CD14-positive monocyte (primary cell): ENCODE results near the gene LEKR1. TPM values are rescaled to one million over a fixed set of nuclear protein-coding genes. Genes with fewer than 3 reads are reported as not detected.

ENCODE experiments used
- DNase-seq, 3 donors: peaks; one replicate each; pipeline ENCODE4 v3.0.0-alpha.2; 2011 to 2022
- H2AFZ ChIP-seq: 2 replicates; pipeline ENCODE4 v1.6.0; 2012; ENCODE audit warnings: mild to moderate bottlenecking, low read depth, low read length, inconsistent platforms; ENCODE audit not compliant: insufficient read depth, poor library complexity, severe bottlenecking
- H3K27ac ChIP-seq, 2 donors: 1 replicate in 1 of 2; 2 replicates in 1 of 2; pipeline ENCODE4 v1.5.1; 2012 to 2013; ENCODE audit warnings: low read length in 2 of 2, control low read depth in 1 of 2, inconsistent platforms in 1 of 2, low read depth in 1 of 2, mild to moderate bottlenecking in 1 of 2
- H3K27me3 ChIP-seq, 2 donors: one replicate each; pipeline versions ENCODE4 v1.6.0 to v1.6.1; 2011 to 2013; ENCODE audit warnings: low read length in 2 of 2; ENCODE audit not compliant: control insufficient read depth in 2 of 2, insufficient read depth in 2 of 2
- H3K36me3 ChIP-seq, 2 donors: replicated peaks in 1 of 2; 1 replicate in 1 of 2; 2 replicates in 1 of 2; pipeline versions ENCODE4 v1.5.1 to v1.6.1; 2012 to 2013; ENCODE audit warnings: low read length in 2 of 2, control low read depth in 1 of 2, inconsistent platforms in 1 of 2, mild to moderate bottlenecking in 1 of 2; ENCODE audit not compliant: insufficient read depth in 2 of 2, control insufficient read depth in 1 of 2
- H3K4me1 ChIP-seq, 2 donors: 1 replicate in 1 of 2; 2 replicates in 1 of 2; pipeline versions ENCODE4 v1.5.1 to v1.6.1; 2012 to 2013; ENCODE audit warnings: low read length in 2 of 2, control low read depth in 1 of 2, inconsistent platforms in 1 of 2, mild to moderate bottlenecking in 1 of 2, moderate library complexity in 1 of 2; ENCODE audit not compliant: insufficient read depth in 2 of 2, control insufficient read depth in 1 of 2
- H3K4me2 ChIP-seq: replicated peaks from 2 replicates; pipeline ENCODE3; 2012; ENCODE audit warnings: low read length, moderate library complexity, mild to moderate bottlenecking; ENCODE audit not compliant: poor library complexity, severe bottlenecking; ENCODE audit errors: extremely low read depth
- H3K4me3 ChIP-seq, 3 experiments: fragments of 200-600 bp in 1 of 3; sonication (generic) in 1 of 3; replicated peaks in 1 of 3; 1 replicate in 2 of 3; 2 replicates in 1 of 3; pipeline ENCODE4 v1.5.1; 2011 to 2013; ENCODE audit warnings: low read length in 3 of 3, mild to moderate bottlenecking in 3 of 3, control low read depth in 2 of 3, low read depth in 2 of 3, inconsistent platforms in 1 of 3, moderate library complexity in 1 of 3
- H3K79me2 ChIP-seq: 2 replicates; pipeline ENCODE4 v1.6.0; 2012; ENCODE audit warnings: mild to moderate bottlenecking, control low read depth, inconsistent platforms, low read length, moderate library complexity; ENCODE audit not compliant: insufficient read depth
- H3K9ac ChIP-seq: 2 replicates; pipeline ENCODE4 v1.6.0; 2017; ENCODE audit warnings: low read length, mild to moderate bottlenecking; ENCODE audit not compliant: insufficient read depth, poor library complexity, severe bottlenecking
- H3K9me3 ChIP-seq, 2 donors: replicated peaks in 1 of 2; 1 replicate in 1 of 2; 2 replicates in 1 of 2; pipeline versions ENCODE4 v1.5.1 to v1.6.1; 2012 to 2013; ENCODE audit warnings: low read length in 2 of 2, control low read depth in 1 of 2; ENCODE audit not compliant: control insufficient read depth in 1 of 2, insufficient read depth in 1 of 2
- H4K20me1 ChIP-seq: 2 replicates; pipeline ENCODE4 v1.6.0; 2012; ENCODE audit warnings: mild to moderate bottlenecking, low read length, control low read depth, moderate library complexity; ENCODE audit not compliant: insufficient read depth
- H3K27ac Mint-ChIP-seq, 7 donors: one replicate each; pipeline ENCODE4 v1.8.0; 2020; ENCODE audit warnings: mild to moderate bottlenecking in 7 of 7, mixed read lengths in 7 of 7, moderate library complexity in 6 of 7, inconsistent platforms in 2 of 7
- H3K27me3 Mint-ChIP-seq, 3 donors: one replicate each; pipeline ENCODE4 v1.8.0; 2021 to 2022; ENCODE audit warnings: low read depth in 3 of 3, mild to moderate bottlenecking in 3 of 3, mixed read lengths in 3 of 3, moderate library complexity in 3 of 3, inconsistent platforms in 1 of 3
- H3K36me3 Mint-ChIP-seq, 2 donors: one replicate each; pipeline ENCODE4 v1.8.0; 2020; ENCODE audit warnings: mixed read lengths in 2 of 2, inconsistent platforms in 1 of 2, mild to moderate bottlenecking in 1 of 2
- H3K4me1 Mint-ChIP-seq: one replicate; pipeline ENCODE4 v1.8.0; 2020; ENCODE audit warnings: mild to moderate bottlenecking, mixed read lengths
- H3K4me3 Mint-ChIP-seq, 2 donors: one replicate each; pipeline ENCODE4 v1.8.0; 2020; ENCODE audit warnings: mild to moderate bottlenecking in 2 of 2, mixed read lengths in 2 of 2, moderate library complexity in 1 of 2
- H3K9me3 Mint-ChIP-seq, 7 donors: one replicate each; pipeline ENCODE4 v1.8.0; 2020 to 2022; ENCODE audit warnings: mixed read lengths in 7 of 7, mild to moderate bottlenecking in 6 of 7, moderate library complexity in 6 of 7, inconsistent platforms in 2 of 7
- WGBS: methylation state at CpG from one replicate; pipeline ENCODE4 v1.1.5; 2013; ENCODE audit warnings: missing lambda C conversion rate; ENCODE audit not compliant: insufficient coverage; 5-methylcytosine and 5-hydroxymethylcytosine counted together
- intact Hi-C, 2 donors: fragments of 100-400 bp; cut with micrococcal nuclease; formaldehyde crosslinking; loops; one replicate each; pipeline versions ENCODE4 v1.15.0 to v1.15.1; 2023
- polyA plus RNA-seq, 3 donors: library from polyadenylated mRNA; depleted of rRNA in 1 of 3; unstranded in 2 of 3; stranded (reverse) in 1 of 3; fragments of 300-500 nt in 2 of 3; fragments of >200 nt in 1 of 3; fragmentation: Illumina TruSeq in 2 of 3; gene quantifications; 1 replicate in 2 of 3; 2 replicates in 1 of 3; pipeline ENCODE4 v1.2.3, GENCODE V29; 2012 to 2021
- TF ChIP-seq, protein P1 (sequence below): fragments of 200-600 bp; IDR thresholded peaks from one replicate; pipeline ENCODE4 v1.8.0; 2022; ENCODE audit warnings: antibody characterized with exemption, mild to moderate bottlenecking

LEKR1 gene
- polyA plus RNA-seq, 3 donors: 0.51 to 0.80 TPM; not detected in 1

GRCh38 chr3:157059661-157060060 lies 233.5 kb downstream of the LEKR1 start:
- no peak overlapping the region for H3K9ac ChIP-seq
- H3K9me3 Mint-ChIP-seq: peaks cover 0 to 3% (median 0%) of the 10 kb centered on the region in 7 donors
- H3K36me3 ChIP-seq: no peaks in the 10 kb centered on the region
- H3K4me1 Mint-ChIP-seq: peaks cover 11% of the 10 kb centered on the region
- H3K4me3 Mint-ChIP-seq: no peak overlapping the region
- H3K27me3 Mint-ChIP-seq: peaks cover 2 to 5% (median 3%) of the 10 kb centered on the region in 3 donors
- H3K9me3 ChIP-seq: no peaks in the 10 kb centered on the region
- no peaks in the 10 kb centered on the region for H3K27me3 ChIP-seq
- H3K4me3 ChIP-seq: no peak overlapping the region
- TF ChIP-seq, protein P1, sequence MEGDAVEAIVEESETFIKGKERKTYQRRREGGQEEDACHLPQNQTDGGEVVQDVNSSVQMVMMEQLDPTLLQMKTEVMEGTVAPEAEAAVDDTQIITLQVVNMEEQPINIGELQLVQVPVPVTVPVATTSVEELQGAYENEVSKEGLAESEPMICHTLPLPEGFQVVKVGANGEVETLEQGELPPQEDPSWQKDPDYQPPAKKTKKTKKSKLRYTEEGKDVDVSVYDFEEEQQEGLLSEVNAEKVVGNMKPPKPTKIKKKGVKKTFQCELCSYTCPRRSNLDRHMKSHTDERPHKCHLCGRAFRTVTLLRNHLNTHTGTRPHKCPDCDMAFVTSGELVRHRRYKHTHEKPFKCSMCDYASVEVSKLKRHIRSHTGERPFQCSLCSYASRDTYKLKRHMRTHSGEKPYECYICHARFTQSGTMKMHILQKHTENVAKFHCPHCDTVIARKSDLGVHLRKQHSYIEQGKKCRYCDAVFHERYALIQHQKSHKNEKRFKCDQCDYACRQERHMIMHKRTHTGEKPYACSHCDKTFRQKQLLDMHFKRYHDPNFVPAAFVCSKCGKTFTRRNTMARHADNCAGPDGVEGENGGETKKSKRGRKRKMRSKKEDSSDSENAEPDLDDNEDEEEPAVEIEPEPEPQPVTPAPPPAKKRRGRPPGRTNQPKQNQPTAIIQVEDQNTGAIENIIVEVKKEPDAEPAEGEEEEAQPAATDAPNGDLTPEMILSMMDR: no peak
- no peak overlapping the region for H3K27ac ChIP-seq
- DNase-seq: no peak
- peaks cover 6 to 7% of the 10 kb centered on the region in 2 donors for H3K4me1 ChIP-seq
- no peaks in the 10 kb centered on the region for H3K36me3 Mint-ChIP-seq
- H4K20me1 ChIP-seq: no peaks in the 10 kb centered on the region
- H3K27ac Mint-ChIP-seq: no peak overlapping the region
- H2AFZ ChIP-seq: no peak overlapping the region
- H3K79me2 ChIP-seq: no peaks in the 10 kb centered on the region
- intact Hi-C loops: no loop called here
- no peak overlapping the region for H3K4me2 ChIP-seq

DNA sequence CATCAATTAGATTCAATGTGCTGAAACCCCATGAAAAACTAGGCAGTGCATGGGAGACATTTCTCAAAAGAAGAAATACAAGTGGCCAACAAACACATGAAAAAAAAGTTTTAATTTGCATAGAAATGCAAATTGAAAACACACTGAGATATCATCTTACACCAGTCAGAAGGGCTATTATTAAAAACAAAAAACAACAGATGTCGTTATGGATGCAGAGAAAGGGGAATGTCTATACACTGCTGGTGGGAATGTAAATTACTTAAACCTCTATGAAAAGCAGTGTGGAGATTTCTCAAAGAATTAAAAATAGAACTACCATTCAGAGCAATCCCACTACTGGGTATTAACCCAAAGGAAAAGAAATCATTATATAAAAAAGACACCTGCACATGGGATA lies 235.1 kb downstream of the LEKR1 start:
- H3K36me3 ChIP-seq: no peaks in the 10 kb centered on the region
- no CpG with 5 or more reads among the region's 1 CpG for WGBS
- intact Hi-C loops: no loop called here

More for the DNA sequence above, 235.1 kb downstream of the LEKR1 start:
- Histone ChIP-seq H3K4me2 (no peak overlapping the region), H3K4me1 (peaks cover 7 to 8% of the 10 kb centered on the region in 2 donors), H3K4me3 (no peak overlapping the region), H3K27me3 (no peaks in the 10 kb centered on the region), H4K20me1 (no peaks in the 10 kb centered on the region), H3K79me2 (no peaks in the 10 kb centered on the region), H3K9ac (no peak overlapping the region), H3K9me3 (no peaks in the 10 kb centered on the region), H3K27ac (no peak overlapping the region), H2AFZ (no peak overlapping the region)
- H3K36me3 Mint-ChIP-seq: no peaks in the 10 kb centered on the region
- no peak for DNase-seq
- no peak overlapping the region for H3K4me3 Mint-ChIP-seq
- no peak overlapping the region for H3K27ac Mint-ChIP-seq
- peaks cover 0 to 2% (median 0%) of the 10 kb centered on the region in 7 donors for H3K9me3 Mint-ChIP-seq
- H3K4me1 Mint-ChIP-seq: peaks cover 11% of the 10 kb centered on the region
- peaks cover 2 to 5% (median 3%) of the 10 kb centered on the region in 3 donors for H3K27me3 Mint-ChIP-seq
- TF ChIP-seq, protein P1: no peak
